Activated CD8-positive, alpha-beta T cell treated with anti-CD3 and anti-CD28 coated beads, Interleukin-2, amount 10 ng/mL, durations not matched to agents 7 days and 5 days (primary cell): ENCODE data around the gene OR6J1. TPM values are rescaled to one million over a fixed set of nuclear protein-coding genes. Genes with fewer than 3 reads are reported as not detected.

Source experiments
- ATAC-seq: fragments of 150-1000 bp; cut with Tn5 transposase; one replicate; pipeline ENCODE4 v1.10.0; 2021; ENCODE audit warnings: moderate library complexity
- CTCF ChIA-PET: fragments of 350-600 bp; sonication (Branson Sonifier 250); formaldehyde crosslinking; loops from one replicate; lab custom pipeline; 2021; ENCODE audit warnings: antibody characterized with exemption; lab: Charles Lee
- POLR2A ChIA-PET: fragments of 350-600 bp; sonication (Branson Sonifier 250); formaldehyde crosslinking; loops from one replicate; lab custom pipeline; 2021; ENCODE audit warnings: antibody characterized with exemption; lab: Charles Lee
- DNase-seq: peaks from one replicate; pipeline ENCODE4 v3.0.0-alpha.2; 2020
- H3K27ac Mint-ChIP-seq: one replicate; pipeline ENCODE4 v1.8.0; 2021; ENCODE audit warnings: mild to moderate bottlenecking, mixed read lengths
- H3K27me3 Mint-ChIP-seq: one replicate; pipeline ENCODE4 v1.8.0; 2021; ENCODE audit warnings: low read depth, mixed read lengths
- H3K36me3 Mint-ChIP-seq: one replicate; pipeline ENCODE4 v1.8.0; 2021; ENCODE audit warnings: low read depth, mixed read lengths
- H3K4me1 Mint-ChIP-seq: one replicate; pipeline ENCODE4 v1.8.0; 2021; ENCODE audit warnings: low read depth, mixed read lengths
- H3K4me3 Mint-ChIP-seq: one replicate; pipeline ENCODE4 v1.8.0; 2021; ENCODE audit warnings: mild to moderate bottlenecking, mixed read lengths
- H3K9me3 Mint-ChIP-seq: one replicate; pipeline ENCODE4 v1.8.0; 2022; ENCODE audit warnings: mixed read lengths; ENCODE audit not compliant: insufficient read depth
- total RNA-seq, 2 experiments: library from RNA; stranded (reverse); gene quantifications; one replicate each; pipeline ENCODE4 v1.2.3, GENCODE V29; 2021

OR6J1 gene
- total RNA-seq, 2 experiments from 2014 or later, result not detected

DNA sequence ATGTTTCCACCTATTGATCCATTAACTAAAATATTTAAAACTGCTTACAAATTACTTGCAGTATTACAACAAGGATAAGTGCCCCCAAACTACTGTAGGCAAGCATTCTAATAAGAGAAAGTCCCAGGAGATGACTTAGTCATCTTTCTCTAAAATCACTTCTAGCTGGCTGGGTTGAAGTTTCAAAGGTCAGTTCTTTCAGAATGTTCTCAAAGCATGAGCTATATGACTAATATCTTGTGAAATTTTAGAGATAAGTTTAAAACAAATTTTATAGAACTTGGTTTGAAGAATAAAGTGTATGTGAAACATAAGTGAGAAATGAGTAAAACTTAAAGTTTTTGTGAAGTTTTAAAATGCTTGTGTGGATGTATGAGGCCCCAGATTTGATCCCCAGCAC is 24.3 kb upstream of the OR6J1 start:
- Mint-ChIP-seq H3K27ac (no peak overlapping the region), H3K4me1 (peaks cover 4% of the 10 kb centered on the region), H3K36me3 (peaks cover 2% of the 10 kb centered on the region), H3K27me3 (peaks cover 10% of the 10 kb centered on the region), H3K9me3 (no peaks in the 10 kb centered on the region), H3K4me3 (no peak overlapping the region)
- ATAC-seq (no peak), DNase-seq (no peak)
- CTCF ChIA-PET, result interaction anchor here (2.1 kb wide), 1 partner anchor 15 kb away, joined by 7 read pairs; no protein-coding TSS in a partner anchor
- POLR2A ChIA-PET, result no interaction called here

DNA sequence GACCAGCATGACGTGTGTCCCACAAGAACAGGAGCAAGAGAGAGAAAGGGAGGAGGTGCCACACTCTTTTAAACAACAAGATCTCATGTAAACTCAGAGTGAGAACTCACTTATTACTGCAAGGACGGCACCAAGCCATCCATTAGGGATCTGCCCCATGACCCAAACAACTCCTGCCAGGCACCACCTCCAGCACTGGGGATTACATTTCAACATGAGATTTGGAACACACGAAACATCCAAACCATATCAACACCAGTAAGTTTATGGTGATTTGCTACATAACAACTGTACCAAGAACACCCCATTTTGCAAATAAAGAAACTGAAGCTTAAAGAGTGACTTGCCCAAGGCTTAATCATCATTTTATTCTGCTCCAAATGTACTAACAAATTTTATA is 23.7 kb upstream of the OR6J1 start:
- Mint-ChIP-seq H3K4me1 (peaks cover 4% of the 10 kb centered on the region), H3K36me3 (peaks cover 2% of the 10 kb centered on the region), H3K27ac (no peak overlapping the region), H3K4me3 (no peak overlapping the region), H3K27me3 (peaks cover 13% of the 10 kb centered on the region), H3K9me3 (no peaks in the 10 kb centered on the region)
- ATAC-seq (no peak), DNase-seq (no peak)
- CTCF ChIA-PET, result interaction anchor here (2.1 kb wide), 1 partner anchor 14 kb away, joined by 7 read pairs; no protein-coding TSS in a partner anchor
- POLR2A ChIA-PET, result no interaction called here

DNA sequence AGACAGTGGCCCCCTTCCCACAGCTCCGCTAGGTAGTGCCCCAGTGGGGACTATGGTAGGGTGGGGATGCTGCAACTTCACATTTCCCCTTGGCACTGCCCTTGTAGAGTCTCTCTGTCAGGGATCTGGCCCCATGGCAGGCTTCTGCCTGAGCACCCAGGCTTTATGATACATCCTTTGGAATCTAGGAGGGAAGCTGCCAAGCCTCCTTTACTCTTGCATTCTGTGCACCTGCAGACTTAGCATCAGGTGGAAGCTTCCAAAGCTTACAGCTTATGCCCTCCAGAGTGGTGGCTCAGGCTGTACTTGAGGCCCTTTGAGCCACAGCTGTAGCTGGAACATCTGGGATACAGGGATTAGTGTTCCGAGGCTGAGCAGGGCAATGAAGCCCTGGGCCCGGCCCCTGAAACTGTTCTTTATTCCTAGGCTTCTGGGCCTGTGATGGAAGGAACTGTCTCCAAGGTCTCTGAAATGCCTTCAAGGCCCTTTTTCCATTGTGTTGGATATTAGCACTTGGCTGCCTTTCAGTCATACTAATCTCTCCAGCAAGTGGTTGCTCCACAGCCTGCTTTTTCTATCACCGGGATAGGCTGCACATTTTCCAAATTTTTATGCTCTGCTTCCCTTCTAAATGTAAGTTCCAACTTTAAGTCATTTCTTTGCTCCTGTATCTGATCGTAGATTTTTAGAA is 22.2 kb upstream of the OR6J1 start:
- ChIA-PET POLR2A (no interaction called here), CTCF (no interaction called here)
- peaks cover 2% of the 10 kb centered on the region for H3K36me3 Mint-ChIP-seq
- no peak for DNase-seq
- ATAC-seq, result no peak
- no peak overlapping the region for H3K27ac Mint-ChIP-seq
- no peak overlapping the region for H3K4me3 Mint-ChIP-seq
- H3K27me3 Mint-ChIP-seq, result peaks cover 4% of the 10 kb centered on the region
- H3K4me1 Mint-ChIP-seq, result peaks cover 4% of the 10 kb centered on the region
- no peaks in the 10 kb centered on the region for H3K9me3 Mint-ChIP-seq

DNA sequence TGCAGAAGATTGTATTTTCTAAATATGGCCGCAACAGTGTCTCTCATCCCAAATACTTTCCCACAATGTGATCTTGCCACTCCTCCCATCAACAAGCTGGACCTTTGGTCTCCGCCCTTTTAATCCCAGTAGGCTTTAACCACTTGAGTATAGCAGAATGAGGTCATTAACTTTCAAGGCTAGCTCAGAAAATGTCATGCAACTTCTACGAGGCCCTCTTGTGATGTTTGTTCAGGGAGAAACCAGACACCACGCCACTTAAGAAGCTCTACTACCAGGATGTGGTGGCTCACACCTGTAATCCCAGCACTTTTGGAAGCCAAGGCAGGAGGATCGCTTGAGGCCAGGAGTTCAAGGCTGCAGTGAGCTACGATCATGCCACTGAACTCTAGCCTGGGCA is 20.1 kb upstream of the OR6J1 start:
- CTCF ChIA-PET, result no interaction called here
- no peaks in the 10 kb centered on the region for H3K9me3 Mint-ChIP-seq
- peaks cover 6% of the 10 kb centered on the region for H3K27me3 Mint-ChIP-seq

DNA sequence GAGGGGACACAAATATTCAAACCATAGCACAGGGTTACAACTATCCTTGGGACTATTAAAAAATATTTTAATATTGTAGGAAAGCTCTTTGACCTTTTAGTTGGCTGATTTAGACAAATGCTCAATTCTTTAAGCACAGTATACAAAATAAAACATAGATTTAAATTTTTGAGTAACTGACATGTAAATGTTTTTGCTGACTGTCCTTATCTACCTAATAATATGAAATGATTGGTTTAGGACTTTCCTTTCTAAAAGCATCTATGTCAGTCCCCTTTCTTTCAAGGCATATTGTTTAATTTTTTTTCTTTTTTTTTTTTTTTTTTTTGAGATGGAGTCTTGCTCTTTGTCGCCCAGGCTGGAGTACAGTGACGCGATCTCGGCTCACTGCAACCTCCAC is 16.5 kb upstream of the OR6J1 start:
- H3K4me3 Mint-ChIP-seq, result no peak overlapping the region
- no peak overlapping the region for H3K27ac Mint-ChIP-seq
- peaks cover 10% of the 10 kb centered on the region for H3K4me1 Mint-ChIP-seq
- H3K27me3 Mint-ChIP-seq, result peaks cover 6% of the 10 kb centered on the region
- ATAC-seq, result no peak
- H3K9me3 Mint-ChIP-seq, result no peaks in the 10 kb centered on the region
- no peak for DNase-seq
- POLR2A ChIA-PET, result no interaction called here
- CTCF ChIA-PET, result interaction anchor here (0.8 to 5.1 kb wide), 3 partner anchors 9 to 352 kb away, joined by 4 to 27 read pairs (median 6); no protein-coding TSS in a partner anchor
- no peaks in the 10 kb centered on the region for H3K36me3 Mint-ChIP-seq

More for the DNA sequence above, 20.1 kb upstream of the OR6J1 start:
- no peak overlapping the region for H3K27ac Mint-ChIP-seq
- peaks cover 2% of the 10 kb centered on the region for H3K36me3 Mint-ChIP-seq
- peaks cover 4% of the 10 kb centered on the region for H3K4me1 Mint-ChIP-seq
- POLR2A ChIA-PET, result no interaction called here
- no peak overlapping the region for H3K4me3 Mint-ChIP-seq
- DNase-seq, result no peak
- ATAC-seq, result no peak

DNA sequence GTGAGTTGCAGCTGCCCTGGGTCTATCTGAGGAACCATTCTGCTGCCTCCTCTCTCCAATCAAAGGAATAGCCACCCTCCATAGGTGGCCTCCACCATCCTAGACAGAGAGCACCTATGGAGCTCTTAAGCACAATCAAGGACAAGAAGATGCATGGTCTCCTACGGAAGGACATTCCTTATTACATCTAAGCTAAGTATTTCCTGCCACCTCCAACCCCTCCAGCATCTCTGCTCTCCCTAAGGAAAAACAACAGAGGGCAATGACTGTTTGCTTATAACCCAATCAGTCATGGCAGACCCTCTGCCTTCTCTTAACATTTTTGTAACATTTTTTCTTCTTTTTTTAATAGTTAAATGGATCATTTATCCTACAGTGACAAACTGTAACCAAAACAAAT is 14.8 kb upstream of the OR6J1 start:
- H3K4me3 Mint-ChIP-seq, result no peak overlapping the region
- ChIA-PET CTCF (interaction anchor here (1.0 to 5.1 kb wide), 9 partner anchors 11 to 327 kb away, joined by 3 to 27 read pairs (median 4); no protein-coding TSS in a partner anchor), POLR2A (no interaction called here)
- DNase-seq, result no peak
- H3K9me3 Mint-ChIP-seq, result no peaks in the 10 kb centered on the region
- no peak for ATAC-seq
- H3K27me3 Mint-ChIP-seq, result peaks cover 6% of the 10 kb centered on the region
- peaks cover 7% of the 10 kb centered on the region for H3K4me1 Mint-ChIP-seq
- H3K36me3 Mint-ChIP-seq, result no peaks in the 10 kb centered on the region
- H3K27ac Mint-ChIP-seq, result no peak overlapping the region

DNA sequence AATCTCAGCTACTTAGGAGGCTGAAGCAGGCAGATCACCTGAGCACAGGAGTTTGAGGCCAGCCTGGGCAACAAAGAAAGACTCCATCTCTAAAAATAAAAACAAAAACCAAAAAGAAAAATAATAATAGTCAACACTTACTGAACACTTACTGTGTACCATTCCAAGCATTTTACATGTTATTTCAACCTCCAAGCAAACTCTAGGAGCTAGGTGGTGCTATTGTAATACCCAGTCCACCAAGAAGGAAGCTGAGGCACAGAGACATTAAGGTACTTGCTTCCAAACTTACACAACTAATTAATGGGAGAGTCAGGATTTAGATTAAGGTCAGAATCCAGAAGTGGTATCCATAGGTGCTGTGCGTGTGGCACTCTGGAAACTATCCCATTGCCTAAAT is 13.7 kb upstream of the OR6J1 start:
- DNase-seq (no peak), ATAC-seq (no peak)
- H3K27me3 Mint-ChIP-seq, result peaks cover 2% of the 10 kb centered on the region
- no peak overlapping the region for H3K4me3 Mint-ChIP-seq
- H3K36me3 Mint-ChIP-seq, result no peaks in the 10 kb centered on the region
- POLR2A ChIA-PET, result interaction anchor here (1.3 kb wide), 1 partner anchor 88 kb away, joined by 5 read pairs; no protein-coding TSS in a partner anchor
- peaks cover 6% of the 10 kb centered on the region for H3K4me1 Mint-ChIP-seq
- H3K27ac Mint-ChIP-seq, result no peak overlapping the region
- no peaks in the 10 kb centered on the region for H3K9me3 Mint-ChIP-seq
- CTCF ChIA-PET, result interaction anchor here (0.6 to 5.1 kb wide), 8 partner anchors 9 to 243 kb away, joined by 3 to 27 read pairs (median 4); no protein-coding TSS in a partner anchor

DNA sequence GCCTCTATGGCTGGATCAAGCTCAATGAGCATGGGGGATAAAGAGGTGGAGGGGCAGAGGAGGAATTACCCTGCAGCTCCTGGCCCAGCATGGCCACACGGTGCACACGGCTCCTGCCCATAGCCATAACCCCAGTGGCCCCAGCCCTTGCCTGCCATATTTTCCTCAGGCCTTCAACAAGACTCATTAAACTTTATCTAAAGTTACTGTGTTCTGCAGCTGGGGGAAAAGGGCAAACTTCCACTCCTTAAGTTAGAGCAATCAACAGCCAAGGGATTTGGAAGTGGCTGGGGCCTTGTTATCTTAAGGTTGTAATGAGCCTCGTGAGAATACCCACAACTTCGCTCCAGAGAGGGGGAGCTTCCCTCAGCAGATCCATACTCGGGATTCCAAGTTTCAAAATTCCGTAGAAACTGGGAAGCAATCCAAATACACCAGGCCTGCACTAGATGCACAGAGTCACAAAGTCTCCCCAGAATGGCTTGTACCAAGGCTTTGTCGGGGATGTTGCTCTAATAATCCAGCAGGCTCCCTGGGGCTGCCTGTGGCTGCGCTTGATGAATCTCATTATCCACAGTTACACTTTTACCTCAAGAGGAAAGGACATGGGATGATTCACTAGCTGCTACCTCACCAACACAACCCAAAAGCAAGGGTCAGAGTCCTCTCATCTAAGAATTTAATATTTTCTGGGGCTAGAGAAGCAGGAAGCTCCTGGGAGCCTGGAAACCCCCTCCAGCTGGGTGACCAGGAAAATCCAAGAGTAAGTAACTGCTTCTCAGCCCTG is 13.0 kb upstream of the OR6J1 start:
- Mint-ChIP-seq H3K9me3 (no peaks in the 10 kb centered on the region), H3K27ac (no peak overlapping the region), H3K4me3 (no peak overlapping the region), H3K27me3 (peaks cover 2% of the 10 kb centered on the region), H3K36me3 (no peaks in the 10 kb centered on the region), H3K4me1 (peaks cover 6% of the 10 kb centered on the region)
- ChIA-PET POLR2A (interaction anchor here (1.3 kb wide), 1 partner anchor 87 kb away, joined by 5 read pairs; no protein-coding TSS in a partner anchor), CTCF (interaction anchor here (0.7 to 5.1 kb wide), 5 partner anchors 58 to 198 kb away, joined by 3 to 27 read pairs (median 9); no protein-coding TSS in a partner anchor)
- DNase-seq, result no peak
- no peak for ATAC-seq

DNA sequence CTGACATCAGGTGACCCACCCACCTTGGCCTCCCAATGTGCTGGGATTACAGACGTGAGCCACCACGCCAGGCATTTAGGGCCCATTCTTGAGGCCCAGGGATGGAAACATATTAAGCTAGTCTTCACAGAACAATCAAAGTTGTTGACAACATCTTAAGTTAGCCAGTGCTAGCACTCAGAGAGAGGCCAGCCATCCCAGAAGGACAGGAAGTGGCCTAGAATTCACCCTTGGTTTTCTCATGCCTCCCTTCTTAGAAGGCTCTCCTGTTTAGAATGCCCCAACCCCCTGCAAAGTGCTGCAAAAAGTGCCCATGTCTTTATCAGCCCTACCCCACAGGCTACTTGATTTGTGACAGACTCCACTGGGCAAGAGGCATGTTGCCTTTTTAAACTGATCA is 12.1 kb upstream of the OR6J1 start:
- H3K27me3 Mint-ChIP-seq, result peaks cover 1% of the 10 kb centered on the region
- DNase-seq (no peak), ATAC-seq (no peak)
- H3K9me3 Mint-ChIP-seq, result no peaks in the 10 kb centered on the region
- ChIA-PET POLR2A (no interaction called here), CTCF (interaction anchor here (5.1 kb wide), 1 partner anchor 85 kb away, joined by 27 read pairs; no protein-coding TSS in a partner anchor)
- H3K27ac Mint-ChIP-seq, result no peak overlapping the region
- peaks cover 12% of the 10 kb centered on the region for H3K4me1 Mint-ChIP-seq
- H3K4me3 Mint-ChIP-seq, result no peak overlapping the region
- no peaks in the 10 kb centered on the region for H3K36me3 Mint-ChIP-seq

DNA sequence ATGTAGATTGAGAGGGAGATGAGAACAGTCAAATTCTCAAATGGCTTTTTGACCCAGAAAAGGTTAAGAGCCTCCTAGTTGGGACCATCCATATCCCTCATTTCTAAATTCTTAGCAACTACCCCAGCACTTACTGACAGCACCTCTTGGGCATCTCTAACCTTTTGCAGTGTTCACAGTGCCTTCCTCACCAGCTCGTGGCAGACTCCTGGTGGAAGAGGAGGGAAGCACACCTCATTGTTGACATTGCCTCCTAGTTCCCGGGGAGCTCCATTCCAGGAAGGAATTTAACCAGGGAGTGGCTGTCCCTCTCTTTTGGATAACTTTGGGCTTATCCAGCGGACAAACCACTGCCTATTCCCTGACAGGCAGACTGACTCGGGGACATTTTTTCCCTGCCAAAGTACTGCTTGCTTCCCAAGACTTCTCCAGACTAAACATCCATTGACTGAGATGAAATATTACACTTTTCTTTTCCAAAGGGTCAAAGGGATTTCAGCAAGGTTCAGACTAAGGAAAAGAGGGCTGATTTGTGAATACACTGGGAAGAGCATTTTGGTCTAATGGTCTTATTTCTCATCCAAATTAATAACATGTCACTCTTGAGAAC is 9.0 kb upstream of the OR6J1 start:
- peak; percentile 87 for ATAC-seq
- POLR2A ChIA-PET, result interaction anchor here (2.8 kb wide), 1 partner anchor 65 kb away, joined by 8 read pairs; the partner anchor contains the start of gene DAD1
- Mint-ChIP-seq H3K9me3 (no peaks in the 10 kb centered on the region), H3K36me3 (no peaks in the 10 kb centered on the region), H3K4me3 (no peak overlapping the region), H3K27me3 (peaks cover 2% of the 10 kb centered on the region), H3K27ac (no peak overlapping the region), H3K4me1 (peaks cover 18% of the 10 kb centered on the region)
- peak; percentile 63 for DNase-seq
- CTCF ChIA-PET, result interaction anchor here (0.6 to 3.2 kb wide), 21 partner anchors 9 to 741 kb away, joined by 3 to 59 read pairs (median 4); partner anchors contain the start of genes DAD1 and OR6J1

DNA sequence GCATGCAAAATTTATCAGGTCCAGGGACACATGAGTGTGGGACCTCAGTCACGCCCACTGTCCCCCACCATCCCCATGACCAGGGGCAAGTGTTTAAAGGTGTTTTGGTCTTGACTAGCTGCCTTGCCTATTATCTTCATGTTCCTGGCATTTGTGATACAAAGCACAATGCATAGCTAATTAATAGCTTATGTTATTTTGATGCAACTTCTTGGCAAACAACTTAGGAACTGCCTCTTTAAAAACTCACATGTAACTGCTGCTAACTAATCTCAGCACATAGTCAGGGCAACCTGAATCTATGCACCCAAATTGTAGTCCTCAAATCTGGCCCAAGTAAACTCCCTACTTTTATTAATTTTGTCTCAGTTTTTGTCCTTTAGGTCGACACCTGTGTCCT is 7.4 kb upstream of the OR6J1 start:
- CTCF ChIA-PET, result interaction anchor here (1.0 to 1.6 kb wide), 6 partner anchors 9 to 407 kb away, joined by 3 to 11 read pairs (median 4); no protein-coding TSS in a partner anchor
- Mint-ChIP-seq H3K36me3 (no peaks in the 10 kb centered on the region), H3K9me3 (no peaks in the 10 kb centered on the region), H3K27me3 (peaks cover 2% of the 10 kb centered on the region), H3K4me3 (no peak overlapping the region), H3K4me1 (peaks cover 17% of the 10 kb centered on the region), H3K27ac (no peak overlapping the region)
- POLR2A ChIA-PET, result interaction anchor here (2.8 kb wide), 1 partner anchor 63 kb away, joined by 8 read pairs; the partner anchor contains the start of gene DAD1
- DNase-seq (no peak), ATAC-seq (no peak)
